Kidney (tissue), 19 donors: Measurements from ENCODE around the gene TP53TG3E. TPM values are rescaled to one million over a fixed set of nuclear protein-coding genes. Genes with fewer than 3 reads are reported as not detected.
"Not testable (repeated sequence)": the region's sequence is repeated elsewhere in the genome, so short reads cannot be mapped to it uniquely, and the experiment has no call there.

Experiments used
- DNase-seq, 5 donors: peaks; one replicate each; pipeline ENCODE4 v3.0.0-alpha.2; 2013 to 2020
- FAIRE-seq: peaks from 2 replicates; lab custom pipeline; 2012; peaks lifted over from hg19 to GRCh38; lab: Jason Lieb, UNC
- H3K27ac ChIP-seq, 2 donors: one replicate each; pipeline ENCODE4 v1.7.0; 2013; ENCODE audit warnings: low read depth in 2 of 2, low read length in 2 of 2, inconsistent platforms in 1 of 2
- H3K27me3 ChIP-seq: one replicate; pipeline ENCODE4 v1.7.1; 2013; ENCODE audit warnings: low read length, inconsistent platforms; ENCODE audit not compliant: control insufficient read depth, insufficient read depth
- H3K36me3 ChIP-seq, 3 donors: one replicate each; pipeline versions ENCODE4 v1.7.0 to v1.7.1; 2013; ENCODE audit warnings: low read length in 3 of 3, control low read depth in 1 of 3, inconsistent platforms in 1 of 3; ENCODE audit not compliant: insufficient read depth in 3 of 3, control insufficient read depth in 2 of 3
- H3K4me1 ChIP-seq, 3 donors: one replicate each; pipeline versions ENCODE4 v1.7.0 to v1.7.1; 2013; ENCODE audit warnings: low read length in 3 of 3, inconsistent platforms in 1 of 3, low read depth in 1 of 3; ENCODE audit not compliant: control insufficient read depth in 2 of 3, insufficient read depth in 2 of 3
- H3K4me3 ChIP-seq, 3 donors: one replicate each; pipeline versions ENCODE4 v1.7.0 to v1.8.1; 2013; ENCODE audit warnings: low read length in 3 of 3, control low read depth in 1 of 3, inconsistent platforms in 1 of 3
- H3K9ac ChIP-seq, 3 donors: one replicate each; pipeline versions ENCODE4 v1.7.0 to v1.7.1; 2013; ENCODE audit warnings: low read length in 3 of 3, control low read depth in 1 of 3, inconsistent platforms in 1 of 3
- H3K9me3 ChIP-seq, 3 donors: one replicate each; pipeline versions ENCODE4 v1.7.0 to v1.7.1; 2013; ENCODE audit warnings: low read length in 3 of 3, control low read depth in 1 of 3, inconsistent platforms in 1 of 3; ENCODE audit not compliant: control insufficient read depth in 2 of 3, insufficient read depth in 1 of 3
- intact Hi-C: fragments of 100-400 bp; cut with DNase I; formaldehyde crosslinking; loops from one replicate; pipeline ENCODE4 v1.11.1; 2022
- long read RNA-seq, 10 donors: library from polyadenylated mRNA in 1 of 10; unstranded in 1 of 10; transcript quantifications; one replicate each; pipeline ENCODE4 v2.0.0 and lab custom pipeline, GENCODE V29; 2021 to 2026
- polyA plus RNA-seq: library from polyadenylated mRNA; stranded (reverse); fragments of 350-450 nt; fragmentation: Illumina TruSeq; extraction: RNeasy Lipid Tissue Mini Kit (QIAGEN cat#74804); gene quantifications from one replicate; pipeline ENCODE4 v1.2.3, GENCODE V29; 2014; ENCODE audit warnings: low read depth, low replicate concordance; ENCODE audit not compliant: insufficient read depth
- total RNA-seq: library from RNA; stranded (reverse); fragmentation: NEBNext Ultra II Directional; extraction: Animal tissue kit (Norgen Biotek cat#: 25700); gene quantifications from one replicate; pipeline ENCODE4 v1.2.1, GENCODE V29; 2021
- donor health status: control.
- donor health status: control.
- donor health status: DM: yes; HTN: yes; CAD: no.
- donor health status: Normal renal cell carcinoma (clear cell type).

Gene TP53TG3E
- total RNA-seq, result not detected
- not detected for polyA plus RNA-seq
- long read RNA-seq, donor 1, result 0 reads
- long read RNA-seq, donor 2, result 0 reads
- long read RNA-seq, donor 3, result 0 reads
- long read RNA-seq, donor 4, result 0 reads
- long read RNA-seq, donor 5, result 0 reads
- long read RNA-seq, donor 6, result 0 reads
- long read RNA-seq, donor 7, result 0 reads
- long read RNA-seq, donor 8, result 0 reads
- long read RNA-seq, donor 9, result 0 reads
- long read RNA-seq, donor 10, result 0 reads

- FAIRE-seq, H3K27me3 ChIP-seq, DNase-seq, H3K4me1 ChIP-seq, H3K27ac ChIP-seq, intact Hi-C loops, H3K9me3 ChIP-seq, H3K9ac ChIP-seq, H3K4me3 ChIP-seq, H3K36me3 ChIP-seq: not testable (repeated sequence)
Observed at GRCh38 chr16:33304006-33304405, at the start of gene TP53TG3E. Gene TP53TG3E, plus strand, starts transcription at chr16:33304306. Its CDS starts 68 bp downstream, at chr16:33304374.

- H3K27me3 ChIP-seq, H3K36me3 ChIP-seq, H3K27ac ChIP-seq, H3K9ac ChIP-seq, H3K9me3 ChIP-seq, H3K4me3 ChIP-seq, intact Hi-C loops, FAIRE-seq, H3K4me1 ChIP-seq: not testable (repeated sequence)
- DNase-seq, result peak in 2 of 5 donors; percentile 54 to 55
Observed at GRCh38 chr16:33336226-33337012, 32.3 kb downstream of the TP53TG3E start.

GRCh38 chr16:33337627-33338542, 33.8 kb downstream of the TP53TG3E start:
- H3K4me1 ChIP-seq, H3K4me3 ChIP-seq, H3K27ac ChIP-seq, H3K9me3 ChIP-seq, H3K36me3 ChIP-seq, intact Hi-C loops, H3K9ac ChIP-seq, H3K27me3 ChIP-seq, FAIRE-seq: not testable (repeated sequence)
- peak in 1 of 5 donors; percentile 63 for DNase-seq

GRCh38 chr16:33338543-33338951, 34.4 kb downstream of the TP53TG3E start:
- peak in 1 of 5 donors; percentile 58 for DNase-seq
- H3K9ac ChIP-seq, H3K9me3 ChIP-seq, H3K4me1 ChIP-seq, H3K27me3 ChIP-seq, H3K27ac ChIP-seq, intact Hi-C loops, H3K4me3 ChIP-seq, H3K36me3 ChIP-seq, FAIRE-seq: not testable (repeated sequence)

GRCh38 chr16:33339093-33340061, 35.3 kb downstream of the TP53TG3E start:
- peak in 2 of 5 donors; percentile 56 to 58 for DNase-seq

More at GRCh38 chr16:33339093-33340061, 35.3 kb downstream of the TP53TG3E start:
- H3K4me1 ChIP-seq, FAIRE-seq, H3K4me3 ChIP-seq, H3K27me3 ChIP-seq, H3K9ac ChIP-seq, intact Hi-C loops, H3K36me3 ChIP-seq, H3K9me3 ChIP-seq, H3K27ac ChIP-seq: not testable (repeated sequence)

Other genes starting within 250 kb of the TP53TG3E start
- not detected for gene TP53TG3C, start 110.1 kb upstream of the TP53TG3E start, total RNA-seq
- not detected for gene TP53TG3C, start 110.1 kb upstream of the TP53TG3E start, polyA plus RNA-seq
- not detected for gene TP53TG3B, start 56.5 kb downstream of the TP53TG3E start, total RNA-seq
- gene TP53TG3B, start 56.5 kb downstream of the TP53TG3E start, polyA plus RNA-seq, result not detected
- not detected for gene TP53TG3F, start 155.3 kb downstream of the TP53TG3E start, total RNA-seq
- not detected for gene TP53TG3F, start 155.3 kb downstream of the TP53TG3E start, polyA plus RNA-seq